Calu3 (cell line): ENCODE measurements around the gene MB21D2. TPM values are rescaled to one million over a fixed set of nuclear protein-coding genes. Genes with fewer than 3 reads are reported as not detected.
A peak's percentile ranks its signal among the peaks of the same experiment; 100 is the strongest.

ENCODE experiments used
- BruUV-seq: library from RNA; stranded (reverse); fragments of 400-500 nt; replicated peaks from 2 replicates; lab custom pipeline; 2021; lab: Mats Ljungman, UMichigan
- CTCF ChIA-PET: fragments of 300-600 bp; sonication (Branson Sonifier 250); formaldehyde crosslinking; loops from one replicate; lab custom pipeline; 2022; ENCODE audit warnings: antibody characterized with exemption; lab: Charles Lee
- DNase-seq: peaks from one replicate; pipeline ENCODE4 v3.0.0; 2022
- H3K27ac Mint-ChIP-seq: one replicate; pipeline ENCODE4 v1.8.0; 2022; ENCODE audit warnings: mixed read lengths; ENCODE audit not compliant: unreplicated experiment
- H3K27me3 Mint-ChIP-seq: one replicate; pipeline ENCODE4 v1.8.0; 2022; ENCODE audit warnings: mixed read lengths; ENCODE audit not compliant: unreplicated experiment
- H3K36me3 Mint-ChIP-seq: one replicate; pipeline ENCODE4 v1.8.0; 2022; ENCODE audit warnings: mild to moderate bottlenecking, moderate library complexity, mixed read lengths; ENCODE audit not compliant: insufficient read depth, unreplicated experiment
- H3K4me1 Mint-ChIP-seq: one replicate; pipeline ENCODE4 v1.8.0; 2022; ENCODE audit warnings: mild to moderate bottlenecking, low read depth, mixed read lengths; ENCODE audit not compliant: unreplicated experiment
- H3K4me3 Mint-ChIP-seq: one replicate; pipeline ENCODE4 v1.8.0; 2022; ENCODE audit warnings: mild to moderate bottlenecking, low read depth, moderate library complexity, mixed read lengths; ENCODE audit not compliant: unreplicated experiment
- H3K9me3 Mint-ChIP-seq: one replicate; pipeline ENCODE4 v1.8.0; 2022; ENCODE audit warnings: low read depth, mixed read lengths; ENCODE audit not compliant: unreplicated experiment
- CTCF ChIP-seq: fragments of 200-600 bp; IDR thresholded peaks from one replicate; pipeline ENCODE4 v1.8.0; 2022; ENCODE audit warnings: antibody characterized with exemption; ENCODE audit not compliant: unreplicated experiment
- intact Hi-C: fragments of 100-400 bp; cut with micrococcal nuclease; formaldehyde crosslinking; loops from one replicate; pipeline ENCODE4 v1.10.0; 2022; ENCODE audit not compliant: unreplicated experiment
- total RNA-seq: library from RNA; stranded (reverse); gene quantifications from 2 replicates; pipeline ENCODE4 v1.2.3, GENCODE V29; 2022

MB21D2 gene
- total RNA-seq, 1 experiment from 2014 or later = 11.9 TPM

DNA sequence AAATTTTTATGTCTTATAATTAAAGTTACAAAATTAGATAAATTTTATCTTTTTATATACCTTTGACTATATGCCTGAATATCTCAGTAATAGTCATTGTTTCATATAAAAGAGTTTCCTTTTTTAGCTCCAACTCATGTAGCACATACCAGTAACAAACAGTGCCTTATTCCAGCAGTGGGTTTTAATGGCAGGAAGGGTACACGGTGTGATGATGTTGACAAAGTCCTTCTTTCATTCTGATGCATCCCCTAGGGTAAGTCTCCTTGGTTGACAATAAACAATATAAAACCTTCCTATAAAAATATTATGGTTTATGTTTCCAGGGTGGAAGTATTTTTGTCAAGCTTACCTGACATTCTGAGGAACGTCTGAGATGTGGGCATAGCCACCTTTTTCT, 113.2 kb downstream of the MB21D2 start:
- Mint-ChIP-seq H3K9me3 (no peaks in the 10 kb centered on the region), H3K4me3 (no peak overlapping the region), H3K36me3 (no peaks in the 10 kb centered on the region), H3K27me3 (no peaks in the 10 kb centered on the region), H3K4me1 (no peaks in the 10 kb centered on the region), H3K27ac (no peak overlapping the region)
- BruUV-seq = no TSS peak
- CTCF ChIA-PET = interaction anchor here (0.6 kb wide), 1 partner anchor 39 kb away, joined by 3 read pairs; no protein-coding TSS in a partner anchor
- TF ChIP-seq CTCF = no peak
- DNase-seq = no peak
- intact Hi-C loops = no loop called here

DNA sequence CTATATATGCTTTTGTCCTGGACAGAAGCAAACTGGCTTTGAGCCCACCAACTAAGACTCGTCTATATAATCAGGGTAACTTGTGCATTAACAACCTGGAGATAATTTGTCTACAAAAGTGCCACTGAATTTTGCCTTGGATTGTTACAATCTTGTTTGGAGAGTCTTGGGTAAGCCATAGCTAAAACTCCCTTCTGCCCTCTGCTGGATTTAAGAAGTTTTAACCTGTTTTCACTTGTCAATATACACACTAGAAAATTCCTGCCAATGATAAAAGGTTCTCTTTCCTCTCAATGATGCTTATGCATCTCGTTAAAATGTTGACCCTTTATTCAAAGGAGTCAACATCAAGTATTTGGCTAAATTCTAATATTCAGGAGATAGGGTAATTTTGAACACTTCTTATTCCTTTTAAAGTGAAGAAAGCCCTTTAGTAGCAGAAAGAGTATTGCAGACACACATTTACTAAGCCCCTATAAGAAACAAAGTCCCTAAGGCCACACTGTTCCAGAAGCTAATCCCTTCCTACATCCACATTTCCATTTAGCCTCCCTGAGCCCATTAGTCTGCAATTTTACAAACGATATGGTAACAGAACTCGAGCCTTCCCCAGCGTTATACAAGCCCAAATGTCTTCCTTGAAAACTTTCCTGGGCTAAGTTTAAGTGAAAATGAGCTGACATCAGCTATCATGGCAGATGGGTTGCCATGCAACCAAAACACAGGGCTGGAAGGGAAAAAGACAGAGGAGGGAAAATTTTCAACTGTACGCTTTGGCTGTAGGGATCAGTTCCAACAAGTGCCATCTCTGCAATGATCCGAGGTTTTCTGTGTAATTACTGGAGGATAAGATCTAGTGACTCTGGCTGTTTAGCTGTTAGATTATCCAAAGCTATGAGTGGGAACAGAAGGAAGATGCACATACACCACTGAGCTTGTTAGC, 114.4 kb downstream of the MB21D2 start:
- peak; percentile 60 for TF ChIP-seq CTCF
- no peaks in the 10 kb centered on the region for H3K4me1 Mint-ChIP-seq
- BruUV-seq = no TSS peak
- no peaks in the 10 kb centered on the region for H3K36me3 Mint-ChIP-seq
- no peaks in the 10 kb centered on the region for H3K9me3 Mint-ChIP-seq
- H3K4me3 Mint-ChIP-seq = no peak overlapping the region
- intact Hi-C loops = loop anchor here (1.0 kb wide), 2 partner anchors 237 to 336 kb away; no protein-coding TSS in a partner anchor
- H3K27me3 Mint-ChIP-seq = no peaks in the 10 kb centered on the region
- no peak for DNase-seq
- H3K27ac Mint-ChIP-seq = no peak overlapping the region
- CTCF ChIA-PET = interaction anchor here (0.9 to 1.4 kb wide), 4 partner anchors 9 to 239 kb away, joined by 3 to 8 read pairs (median 6); no protein-coding TSS in a partner anchor

DNA sequence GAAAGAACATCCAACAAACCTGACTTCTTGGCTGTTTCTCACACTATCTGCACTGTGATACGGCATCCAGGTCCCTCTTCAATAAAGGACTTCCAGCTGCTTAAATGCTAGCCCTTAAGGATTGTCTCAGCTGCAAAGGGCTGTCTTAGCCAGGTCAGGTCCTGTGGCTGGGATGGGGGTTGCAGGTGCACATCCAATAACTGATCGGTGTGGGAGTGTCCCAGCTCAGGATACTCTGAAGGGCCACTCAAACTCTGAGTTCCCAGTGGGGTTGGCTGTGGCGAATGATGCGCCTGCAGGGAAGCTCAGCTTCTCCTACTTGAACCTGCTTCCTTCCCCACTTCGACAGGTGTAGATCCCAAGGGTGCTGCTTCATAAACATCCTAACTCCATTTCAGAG, 115.7 kb downstream of the MB21D2 start:
- Mint-ChIP-seq H3K27ac (no peak overlapping the region), H3K36me3 (no peaks in the 10 kb centered on the region), H3K27me3 (no peaks in the 10 kb centered on the region), H3K4me3 (no peak overlapping the region), H3K4me1 (no peaks in the 10 kb centered on the region), H3K9me3 (no peaks in the 10 kb centered on the region)
- no peak for DNase-seq
- CTCF ChIA-PET = no interaction called here
- no TSS peak for BruUV-seq
- intact Hi-C loops = no loop called here
- no peak for TF ChIP-seq CTCF

- TF ChIP-seq CTCF = no peak
- DNase-seq = no peak
- H3K4me3 Mint-ChIP-seq = no peak overlapping the region
- CTCF ChIA-PET = no interaction called here
- intact Hi-C loops = no loop called here
- H3K36me3 Mint-ChIP-seq = no peaks in the 10 kb centered on the region
- H3K9me3 Mint-ChIP-seq = no peaks in the 10 kb centered on the region
- no TSS peak for BruUV-seq
- no peaks in the 10 kb centered on the region for H3K4me1 Mint-ChIP-seq
- no peaks in the 10 kb centered on the region for H3K27me3 Mint-ChIP-seq
- no peak overlapping the region for H3K27ac Mint-ChIP-seq
Observed at GRCh38 chr3:192799721-192800120, 117.9 kb downstream of the MB21D2 start.
